ENCODE data around the gene WHRN. TPM values are rescaled to one million over a fixed set of nuclear protein-coding genes. Genes with fewer than 3 reads are reported as not detected.

Gene WHRN
- polyA plus RNA-seq, 1 donor (not counting 4 experiments of a cell fraction or from before 2014, with no cell fraction given): 1.2 TPM

GRCh38 chr9:114371343-114371944 is 133.8 kb downstream of the WHRN start:
- H4K20me1 ChIP-seq (ENCODE audit: control insufficient read depth, extremely low read depth, insufficient read depth, low read length): no peaks in the 10 kb centered on the region
- dilution Hi-C loops (cut with MboI; ENCODE audit: extremely low pct_ligation_motif_present, low sequenced_read_pairs): no loop called here
- no peaks in the 10 kb centered on the region for H3K79me2 ChIP-seq (ENCODE audit: control insufficient read depth, insufficient read depth, low read length)
- H3K9ac ChIP-seq (ENCODE audit: control insufficient read depth, extremely low read depth, insufficient read depth, low read length): peak overlapping the region; percentile 50
- H3K9me1 ChIP-seq (ENCODE audit: control insufficient read depth, extremely low read depth, insufficient read depth, low read length): no peaks in the 10 kb centered on the region
- no peak for DNase-seq (ENCODE audit: low read depth, low spot score)
- FAIRE-seq: no peak
- H3K27ac ChIP-seq (ENCODE audit: control insufficient read depth, insufficient read depth, low read length): peak overlapping the region; percentile 76
- peaks cover 17% of the 10 kb centered on the region for H3K4me1 ChIP-seq (ENCODE audit: control insufficient read depth, extremely low read depth, insufficient read depth, low read length)
- TF ChIP-seq EZH2 (IDR thresholded peaks at IDR 0.05; ENCODE audit: low read length): no peak
- TF ChIP-seq, protein P1, sequence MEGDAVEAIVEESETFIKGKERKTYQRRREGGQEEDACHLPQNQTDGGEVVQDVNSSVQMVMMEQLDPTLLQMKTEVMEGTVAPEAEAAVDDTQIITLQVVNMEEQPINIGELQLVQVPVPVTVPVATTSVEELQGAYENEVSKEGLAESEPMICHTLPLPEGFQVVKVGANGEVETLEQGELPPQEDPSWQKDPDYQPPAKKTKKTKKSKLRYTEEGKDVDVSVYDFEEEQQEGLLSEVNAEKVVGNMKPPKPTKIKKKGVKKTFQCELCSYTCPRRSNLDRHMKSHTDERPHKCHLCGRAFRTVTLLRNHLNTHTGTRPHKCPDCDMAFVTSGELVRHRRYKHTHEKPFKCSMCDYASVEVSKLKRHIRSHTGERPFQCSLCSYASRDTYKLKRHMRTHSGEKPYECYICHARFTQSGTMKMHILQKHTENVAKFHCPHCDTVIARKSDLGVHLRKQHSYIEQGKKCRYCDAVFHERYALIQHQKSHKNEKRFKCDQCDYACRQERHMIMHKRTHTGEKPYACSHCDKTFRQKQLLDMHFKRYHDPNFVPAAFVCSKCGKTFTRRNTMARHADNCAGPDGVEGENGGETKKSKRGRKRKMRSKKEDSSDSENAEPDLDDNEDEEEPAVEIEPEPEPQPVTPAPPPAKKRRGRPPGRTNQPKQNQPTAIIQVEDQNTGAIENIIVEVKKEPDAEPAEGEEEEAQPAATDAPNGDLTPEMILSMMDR (optimal IDR thresholded peaks at IDR 0.05 in 1 of 3, IDR thresholded peaks at IDR 0.05 in 1 of 3, conservative IDR thresholded peaks at IDR 0.05 in 1 of 3; ENCODE audit: extremely low read depth in 1 of 3, insufficient read depth in 2 of 3, low read length in 3 of 3): no peak
- H3K4me3 ChIP-seq (ENCODE audit: control insufficient read depth in 2 of 3, extremely low read depth in 1 of 3, insufficient read depth in 2 of 3, low read depth in 1 of 3, low read length in 3 of 3): no peak overlapping the region
- H3K4me2 ChIP-seq (ENCODE audit: control insufficient read depth, extremely low read depth, insufficient read depth, low read depth, low read length): peak overlapping the region; percentile 74
- no peaks in the 10 kb centered on the region for H3K9me3 ChIP-seq (ENCODE audit: control insufficient read depth, low read depth, low read length)
- H2AFZ ChIP-seq (ENCODE audit: control insufficient read depth, low read length): peak overlapping the region; percentile 71
- peaks cover 0 to 3% of the 10 kb centered on the region in 2 experiments for H3K36me3 ChIP-seq (ENCODE audit: control insufficient read depth in 2 of 2, extremely low read depth in 1 of 2, insufficient read depth in 2 of 2, low read length in 2 of 2)
- no peaks in the 10 kb centered on the region for H3K27me3 ChIP-seq (ENCODE audit: control insufficient read depth, extremely low read depth, insufficient read depth, low read length)

- Histone ChIP-seq H3K9me1 (ENCODE audit: control insufficient read depth, extremely low read depth, insufficient read depth, low read length) (no peaks in the 10 kb centered on the region), H3K4me3 (ENCODE audit: control insufficient read depth in 2 of 3, extremely low read depth in 1 of 3, insufficient read depth in 2 of 3, low read depth in 1 of 3, low read length in 3 of 3) (no peak overlapping the region), H3K27me3 (ENCODE audit: control insufficient read depth, extremely low read depth, insufficient read depth, low read length) (no peaks in the 10 kb centered on the region), H3K9me3 (ENCODE audit: control insufficient read depth, low read depth, low read length) (no peaks in the 10 kb centered on the region), H3K4me1 (ENCODE audit: control insufficient read depth, extremely low read depth, insufficient read depth, low read length) (peaks cover 17% of the 10 kb centered on the region), H3K9ac (ENCODE audit: control insufficient read depth, extremely low read depth, insufficient read depth, low read length) (no peak overlapping the region), H3K36me3 (ENCODE audit: control insufficient read depth in 2 of 2, extremely low read depth in 1 of 2, insufficient read depth in 2 of 2, low read length in 2 of 2) (peaks cover 0 to 3% of the 10 kb centered on the region in 2 experiments), H3K79me2 (ENCODE audit: control insufficient read depth, insufficient read depth, low read length) (no peaks in the 10 kb centered on the region), H3K4me2 (ENCODE audit: control insufficient read depth, extremely low read depth, insufficient read depth, low read depth, low read length) (no peak overlapping the region), H3K27ac (ENCODE audit: control insufficient read depth, insufficient read depth, low read length) (no peak overlapping the region), H2AFZ (ENCODE audit: control insufficient read depth, low read length) (no peak overlapping the region), H4K20me1 (ENCODE audit: control insufficient read depth, extremely low read depth, insufficient read depth, low read length) (no peaks in the 10 kb centered on the region)
- DNase-seq (ENCODE audit: low read depth, low spot score) (no peak), FAIRE-seq (no peak)
- no peak for TF ChIP-seq EZH2 (IDR thresholded peaks at IDR 0.05; ENCODE audit: low read length)
- TF ChIP-seq, protein P1 (optimal IDR thresholded peaks at IDR 0.05 in 1 of 3, IDR thresholded peaks at IDR 0.05 in 1 of 3, conservative IDR thresholded peaks at IDR 0.05 in 1 of 3; ENCODE audit: extremely low read depth in 1 of 3, insufficient read depth in 2 of 3, low read length in 3 of 3): no peak
- dilution Hi-C loops (cut with MboI; ENCODE audit: extremely low pct_ligation_motif_present, low sequenced_read_pairs): no loop called here
These were observed 134.3 kb downstream of the WHRN start for GRCh38 chr9:114370968-114371320.

Measured in keratinocyte (primary cell).